K562 (cell line): Measurements from ENCODE around the gene CSAG1. TPM values are rescaled to one million over a fixed set of nuclear protein-coding genes. Genes with fewer than 3 reads are reported as not detected.

Source experiments
- ARID4B ChIP-seq: sonication (generic); formaldehyde crosslinking; IDR thresholded peaks from 2 replicates; pipeline ENCODE4 v1.8.0; 2022; ENCODE audit warnings: mild to moderate bottlenecking, missing genetic modification reagents
- JUND ChIP-seq, 2 experiments: IDR thresholded peaks; 2 replicates in 1 of 2; 3 replicates in 1 of 2; pipeline ENCODE4 v1.6.1; 2011; ENCODE audit warnings: borderline replicate concordance in 2 of 2, low read depth in 2 of 2, low read length in 2 of 2, improper control_type of control experiment in 1 of 2, missing biosample characterization in 1 of 2, missing genetic modification characterization in 1 of 2, missing genetic modification reagents in 1 of 2
- MYNN ChIP-seq, 2 experiments: sonication (generic); formaldehyde crosslinking in 1 of 2; IDR thresholded peaks; 2 replicates each; pipeline versions ENCODE4 v1.5.0 to v1.6.1; 2016 to 2020; ENCODE audit warnings: antibody characterized with exemption in 1 of 2, missing genetic modification reagents in 1 of 2
- NCOA4 ChIP-seq: fragments of 450-650 bp; IDR thresholded peaks from 2 replicates; pipeline ENCODE4 v1.6.1; 2018; ENCODE audit warnings: mild to moderate bottlenecking; ENCODE audit not compliant: partially characterized antibody
- NKRF ChIP-seq: fragments of 450-650 bp; IDR thresholded peaks from 2 replicates; pipeline ENCODE4 v1.6.1; 2016; ENCODE audit warnings: borderline replicate concordance
- POLR2AphosphoS5 ChIP-seq: IDR thresholded peaks from 2 replicates; pipeline ENCODE4 v1.6.1; 2011; ENCODE audit warnings: mild to moderate bottlenecking, low read depth, low read length, moderate library complexity; ENCODE audit not compliant: control insufficient read depth, insufficient read depth
- PRDM10 ChIP-seq: fragments of 450-650 bp; IDR thresholded peaks from 2 replicates; pipeline ENCODE4 v1.6.1; 2018; ENCODE audit not compliant: partially characterized antibody
- SMARCB1 ChIP-seq: IDR thresholded peaks from 2 replicates; pipeline ENCODE4 v1.6.1; 2011; ENCODE audit warnings: improper control_type of control experiment, low read depth; ENCODE audit not compliant: insufficient read length
- SPI1 ChIP-seq: IDR thresholded peaks from 2 replicates; pipeline ENCODE4 v1.6.1; 2011; ENCODE audit warnings: low read depth, low read length, control low read depth, borderline replicate concordance
- SRF ChIP-seq, 2 experiments: fragments of 250-450, 450-650 bp in 1 of 2; sonication (Bioruptor Pico) in 1 of 2; sonication (generic) in 1 of 2; formaldehyde crosslinking; IDR thresholded peaks; 2 replicates each; pipeline versions ENCODE4 v1.5.0 to v1.5.1; 2020 to 2022; ENCODE audit warnings: mild to moderate bottlenecking in 1 of 2, missing genetic modification reagents in 1 of 2
- ZNF311 ChIP-seq: fragments of 250-450 bp; sonication (Bioruptor Pico); IDR thresholded peaks from 2 replicates; pipeline ENCODE4 v1.4.0; 2020; ENCODE audit warnings: mild to moderate bottlenecking, moderate library complexity
- ZNF586 ChIP-seq: fragments of 450-650 bp; formaldehyde crosslinking; conservative IDR thresholded peaks from 2 replicates; pipeline ENCODE4 v1.4.0; 2020; ENCODE audit warnings: mild to moderate bottlenecking, moderate library complexity
- polyA plus RNA-seq, 8 experiments: library from polyadenylated mRNA; depleted of rRNA in 4 of 8; stranded (reverse) in 5 of 8; unstranded in 3 of 8; fragments of >200 nt; fragmentation: Nextera tagmentation in 2 of 8; fragmentation: Illumina TruSeq in 1 of 8; extraction: Ambion mirVana in 2 of 8; extraction: Trizol in 1 of 8; gene quantifications; 2 replicates each; pipeline versions ENCODE4 v1.2.1 to v1.2.3, GENCODE V29; 2011 to 2014; ENCODE audit warnings: inconsistent platforms in 1 of 8, missing spikeins in 1 of 8
- total RNA-seq, 7 experiments: library from RNA; depleted of rRNA in 6 of 7; stranded (reverse); fragments of >200 nt in 6 of 7; fragmentation: Illumina TruSeq in 2 of 7; extraction: Trizol in 2 of 7; gene quantifications; 2 replicates each; pipeline versions ENCODE4 v1.2.1 to v1.2.3, GENCODE V29; 2011 to 2021; ENCODE audit warnings: low replicate concordance in 1 of 7

The CSAG1 gene
- total and polyA plus RNA-seq, 9 of the 15 experiments (the other 6 are each of a cell fraction or from before 2014, with no cell fraction given): 43.1 to 170 (median 62.1) TPM

GRCh38 chrX:152733261-152733975, at the start of gene CSAG1, which contains the start of gene MAGEA12 (continued):
- TF ChIP-seq NKRF (no peak), ARID4B (CRISPR knock-in tag) (no peak), MYNN (IDR thresholded peaks at IDR 0.05) (no peak), MYNN (CRISPR knock-in tag; IDR thresholded peaks at IDR 0.05) (no peak), POLR2AphosphoS5 (peak; percentile 54), ZNF311 (CRISPR knock-in tag) (no peak), SMARCB1 (no peak), ZNF586 (CRISPR knock-in tag) (no peak), PRDM10 (no peak), SPI1 (0 out of 2 replicates have a peak, but pooled peaks have one; percentile 1), NCOA4 (no peak), SRF (CRISPR knock-in tag; IDR thresholded peaks at IDR 0.05) (no peak), JUND (IDR thresholded peaks at IDR 0.05; ENCODE audit: borderline replicate concordance, low read depth, low read length) (peak; percentile 66), JUND (tag; IDR thresholded peaks at IDR 0.05; ENCODE audit: borderline replicate concordance, low read depth, low read length) (no peak; the same call in 2 of the 3 replicates)
